Neural cell (in vitro differentiated cells): ENCODE data around the gene MMP24. TPM values are rescaled to one million over a fixed set of nuclear protein-coding genes. Genes with fewer than 3 reads are reported as not detected.
"Not testable (repeated sequence)": the region's sequence is repeated elsewhere in the genome, so short reads cannot be mapped to it uniquely, and the experiment has no call there.

Experiments
- H2AFZ ChIP-seq: fragments of 200-600, 300-800 bp; sonication (generic), shearing (Covaris generic); 2 replicates; pipeline ENCODE4 v1.6.0; 2014; ENCODE audit warnings: low read depth, mild to moderate bottlenecking, antibody characterized with exemption, low read length, moderate library complexity
- H3F3A ChIP-seq: fragments of 200-600 bp; shearing (Covaris generic); 2 replicates; pipeline ENCODE4 v1.6.1; 2016; ENCODE audit warnings: mild to moderate bottlenecking, moderate library complexity, mixed read lengths, antibody characterized with exemption, low read length; ENCODE audit not compliant: insufficient read depth, poor library complexity, severe bottlenecking
- H3K27ac ChIP-seq: fragments of 200-600, 300-800 bp; sonication (generic), shearing (Covaris generic); 2 replicates; pipeline ENCODE4 v1.5.1; 2014; ENCODE audit warnings: mild to moderate bottlenecking, low read length, moderate library complexity
- H3K27me3 ChIP-seq: fragments of 300-800, 200-600 bp; sonication (generic), shearing (Covaris generic); 2 replicates; pipeline ENCODE4 v1.6.0; 2014; ENCODE audit warnings: mild to moderate bottlenecking, low read depth, low read length, moderate library complexity; ENCODE audit not compliant: insufficient read depth
- H3K36me3 ChIP-seq: fragments of 300-800, 200-600 bp; sonication (generic), shearing (Covaris generic); 2 replicates; pipeline ENCODE4 v1.5.1; 2014; ENCODE audit warnings: mild to moderate bottlenecking, antibody characterized with exemption, low read length, moderate library complexity; ENCODE audit not compliant: insufficient read depth
- H3K4me2 ChIP-seq: fragments of 300-800, 200-600 bp; sonication (generic), shearing (Covaris generic); 2 replicates; pipeline ENCODE4 v1.6.0; 2014; ENCODE audit warnings: mild to moderate bottlenecking, low read length
- H3K4me3 ChIP-seq: fragments of 300-800, 200-600 bp; sonication (generic), shearing (Covaris generic); 2 replicates; pipeline ENCODE4 v1.5.1; 2014; ENCODE audit warnings: mild to moderate bottlenecking, low read length, moderate library complexity
- H3K79me2 ChIP-seq: fragments of 200-600 bp; shearing (Covaris generic); replicated peaks from 2 replicates; pipeline ENCODE4 v1.6.0; 2014; ENCODE audit warnings: mild to moderate bottlenecking, low read length, moderate library complexity; ENCODE audit not compliant: insufficient read depth
- H3K9ac ChIP-seq: fragments of 300-800, 200-600 bp; sonication (generic), shearing (Covaris generic); 2 replicates; pipeline ENCODE4 v1.6.1; 2016; ENCODE audit warnings: mild to moderate bottlenecking, low read length, mixed read lengths
- H3K9me2 ChIP-seq: fragments of 200-600 bp; shearing (Covaris generic); 2 replicates; pipeline ENCODE4 v1.6.1; 2016; ENCODE audit warnings: mild to moderate bottlenecking, low read length, mixed read lengths; ENCODE audit not compliant: insufficient read depth
- H3K9me3 ChIP-seq: fragments of 200-600, 300-800 bp; sonication (generic), shearing (Covaris generic); 2 replicates; pipeline ENCODE4 v1.6.1; 2016; ENCODE audit warnings: mild to moderate bottlenecking, mixed run types, low read length, moderate library complexity, mixed read lengths
- H4K20me1 ChIP-seq: fragments of 200-600 bp; shearing (Covaris generic); 2 replicates; pipeline ENCODE4 v1.6.1; 2016; ENCODE audit warnings: mild to moderate bottlenecking, mixed run types; ENCODE audit not compliant: insufficient read depth
- CTCF ChIP-seq: fragments of 450-650 bp; IDR thresholded peaks from 2 replicates; pipeline ENCODE4 v1.5.1; 2014; ENCODE audit warnings: antibody characterized with exemption, mild to moderate bottlenecking, moderate library complexity; ENCODE audit not compliant: poor library complexity, severe bottlenecking
- EP300 ChIP-seq: fragments of 450-650 bp; conservative IDR thresholded peaks from 2 replicates; pipeline ENCODE4 v1.6.1; 2014; ENCODE audit warnings: antibody characterized with exemption, mild to moderate bottlenecking, moderate library complexity; ENCODE audit not compliant: poor library complexity, severe bottlenecking
- EZH2 ChIP-seq: fragments of 200-600, 300-800 bp; shearing (Covaris generic), sonication (generic); IDR thresholded peaks from 2 replicates; pipeline ENCODE4 v1.6.1; 2014; ENCODE audit warnings: antibody characterized with exemption, low read length, borderline replicate concordance, mild to moderate bottlenecking; ENCODE audit not compliant: insufficient read depth, poor library complexity, severe bottlenecking
- MXI1 ChIP-seq: fragments of 450-650 bp; conservative IDR thresholded peaks from 2 replicates; pipeline ENCODE4 v1.6.1; 2014; ENCODE audit warnings: antibody characterized with exemption, mild to moderate bottlenecking; ENCODE audit not compliant: poor library complexity, severe bottlenecking
- POLR2AphosphoS5 ChIP-seq: IDR thresholded peaks from 2 replicates; pipeline ENCODE4 v1.6.1; 2012
- RAD21 ChIP-seq: fragments of 450-650 bp; conservative IDR thresholded peaks from 2 replicates; pipeline ENCODE4 v1.6.1; 2014; ENCODE audit warnings: antibody characterized with exemption, mild to moderate bottlenecking, moderate library complexity
- REST ChIP-seq: IDR thresholded peaks from 2 replicates; pipeline ENCODE4 v1.6.1; 2012; ENCODE audit warnings: borderline replicate concordance
- SMC3 ChIP-seq: fragments of 450-650 bp; conservative IDR thresholded peaks from 2 replicates; pipeline ENCODE4 v1.6.1; 2014; ENCODE audit warnings: antibody characterized with exemption, mild to moderate bottlenecking, moderate library complexity; ENCODE audit not compliant: poor library complexity
- TAF1 ChIP-seq: IDR thresholded peaks from 2 replicates; pipeline ENCODE4 v1.6.1; 2012; ENCODE audit warnings: low read depth
- polyA plus RNA-seq: library from polyadenylated mRNA; depleted of rRNA; stranded (reverse); fragments of >200 nt; gene quantifications from 2 replicates; pipeline ENCODE4 v1.2.3, GENCODE V29; 2014

Gene MMP24
- polyA plus RNA-seq, 1 donor from 2014 or later, result 57.4 TPM

GRCh38 chr20:35312318-35312717, 85.8 kb downstream of the MMP24 start:
- H3K36me3 ChIP-seq, result no peaks in the 10 kb centered on the region
- TF ChIP-seq MXI1 (no peak), REST (no peak), RAD21 (no peak), SMC3 (no peak), POLR2AphosphoS5 (no peak), EP300 (no peak), TAF1 (no peak), CTCF (no peak), EZH2 (no peak)
- no peak overlapping the region for H3K27ac ChIP-seq
- no peaks in the 10 kb centered on the region for H3F3A ChIP-seq
- no peaks in the 10 kb centered on the region for H4K20me1 ChIP-seq
- H3K4me2 ChIP-seq, result no peak overlapping the region
- H3K4me3 ChIP-seq, result no peak overlapping the region
- no peaks in the 10 kb centered on the region for H3K9me2 ChIP-seq
- no peaks in the 10 kb centered on the region for H3K79me2 ChIP-seq
- H3K9me3 ChIP-seq, result no peaks in the 10 kb centered on the region
- no peaks in the 10 kb centered on the region for H3K27me3 ChIP-seq
- no peak overlapping the region for H3K9ac ChIP-seq
- H2AFZ ChIP-seq, result no peak overlapping the region

GRCh38 chr20:35314816-35315631, 88.5 kb downstream of the MMP24 start:
- Histone ChIP-seq H3K9me2 (no peaks in the 10 kb centered on the region), H3K27me3 (no peaks in the 10 kb centered on the region), H3K36me3 (no peaks in the 10 kb centered on the region), H3K79me2 (no peaks in the 10 kb centered on the region), H3K9me3 (no peaks in the 10 kb centered on the region), H3K27ac (no peak overlapping the region), H3K4me3 (no peak overlapping the region), H3K4me2 (no peak overlapping the region), H2AFZ (no peak overlapping the region), H3F3A (no peaks in the 10 kb centered on the region), H3K9ac (no peak overlapping the region), H4K20me1 (no peaks in the 10 kb centered on the region)
- no peak for TF ChIP-seq RAD21
- TF ChIP-seq MXI1, result no peak
- TF ChIP-seq REST, result no peak
- no peak for TF ChIP-seq EZH2
- TF ChIP-seq SMC3, result no peak
- TF ChIP-seq CTCF, result no peak
- no peak for TF ChIP-seq EP300
- no peak for TF ChIP-seq POLR2AphosphoS5
- no peak for TF ChIP-seq TAF1

GRCh38 chr20:35315632-35316020, 89.1 kb downstream of the MMP24 start:
- not testable (repeated sequence) for H3K4me3 ChIP-seq, H3K27me3 ChIP-seq, H3K36me3 ChIP-seq, H3K9me2 ChIP-seq, H2AFZ ChIP-seq, H3K79me2 ChIP-seq, H3K4me2 ChIP-seq, H4K20me1 ChIP-seq, H3F3A ChIP-seq, H3K9me3 ChIP-seq, H3K27ac ChIP-seq, H3K9ac ChIP-seq
